ENCODE results near the gene PLEKHH3.
"Not testable (repeated sequence)": the region's sequence is repeated elsewhere in the genome, so short reads cannot be mapped to it uniquely, and the experiment has no call there.

PLEKHH3 gene

DNA sequence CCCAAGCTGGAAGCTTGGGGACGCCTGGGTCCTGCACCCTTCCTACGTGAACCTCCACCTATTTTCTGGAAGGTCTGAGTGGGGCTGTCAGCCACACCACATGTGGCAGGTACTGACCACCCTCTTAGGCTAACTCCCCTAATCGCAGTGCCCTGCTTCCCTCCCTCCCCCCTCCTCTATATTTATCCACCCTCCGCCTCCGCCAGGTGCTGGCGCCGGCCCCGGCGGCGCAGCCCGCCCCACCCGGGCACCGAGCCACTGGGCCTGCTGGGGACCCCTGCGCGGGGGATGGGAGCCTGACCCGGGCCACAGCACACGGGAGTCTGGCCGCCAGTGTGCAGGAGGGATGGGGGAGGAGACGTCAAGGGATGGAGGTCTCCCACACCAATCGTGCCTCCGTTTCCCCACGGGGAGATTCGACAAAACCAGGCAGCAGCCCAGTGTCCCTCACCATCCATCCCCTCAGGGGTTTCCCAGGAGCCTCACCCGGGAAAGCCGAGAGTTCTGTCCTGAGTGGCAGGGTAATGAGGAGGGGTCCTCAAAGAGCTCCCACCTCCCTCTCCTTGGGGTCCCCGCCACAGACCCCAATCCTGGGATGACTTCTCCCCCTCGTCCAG, 1.3 kb downstream of the PLEKHH3 start:
- intact Hi-C loops (cut with DNase I): loop anchor here (5.0 kb wide), 2 partner anchors 68 to 98 kb away; partner anchors contain the start of genes PSMC3IP, RETREG3 and TUBG1
- peak in 4 of 42 donors; percentile 23 to 50 (median 36) for DNase-seq

DNA sequence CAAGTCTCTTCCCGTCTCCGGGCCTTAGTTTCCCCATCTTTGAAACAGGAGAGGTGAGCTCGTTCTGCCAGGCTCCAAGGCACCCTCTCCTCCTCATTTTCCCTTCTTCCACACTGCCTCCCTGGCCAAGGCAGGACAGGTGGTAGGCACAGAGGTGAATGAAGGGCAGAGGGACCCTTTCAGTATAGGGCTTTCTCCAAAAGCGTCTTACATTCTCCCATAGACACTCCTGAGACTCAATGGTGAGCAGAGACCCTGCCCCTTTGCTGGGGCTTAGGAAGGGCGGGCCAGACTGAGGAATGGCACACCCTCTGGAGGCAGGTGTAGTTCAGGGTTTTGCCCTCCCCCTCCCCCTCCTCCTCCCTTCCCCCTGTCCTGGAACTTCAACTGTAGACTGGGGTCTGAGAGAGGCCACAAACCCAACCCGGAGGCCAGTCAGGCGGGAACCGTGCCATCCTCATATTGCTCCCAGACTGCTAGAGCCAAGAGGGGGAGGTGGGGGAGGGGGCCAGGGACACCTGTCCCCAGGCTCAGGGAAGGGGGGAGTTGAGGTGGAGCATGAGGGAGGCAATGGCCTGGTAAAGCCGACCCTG, 1.9 kb downstream of the PLEKHH3 start:
- DNase-seq: no peak
- intact Hi-C loops (cut with DNase I): loop anchor here (5.0 kb wide), 2 partner anchors 68 to 98 kb away; partner anchors contain the start of genes PSMC3IP, RETREG3 and TUBG1

DNA sequence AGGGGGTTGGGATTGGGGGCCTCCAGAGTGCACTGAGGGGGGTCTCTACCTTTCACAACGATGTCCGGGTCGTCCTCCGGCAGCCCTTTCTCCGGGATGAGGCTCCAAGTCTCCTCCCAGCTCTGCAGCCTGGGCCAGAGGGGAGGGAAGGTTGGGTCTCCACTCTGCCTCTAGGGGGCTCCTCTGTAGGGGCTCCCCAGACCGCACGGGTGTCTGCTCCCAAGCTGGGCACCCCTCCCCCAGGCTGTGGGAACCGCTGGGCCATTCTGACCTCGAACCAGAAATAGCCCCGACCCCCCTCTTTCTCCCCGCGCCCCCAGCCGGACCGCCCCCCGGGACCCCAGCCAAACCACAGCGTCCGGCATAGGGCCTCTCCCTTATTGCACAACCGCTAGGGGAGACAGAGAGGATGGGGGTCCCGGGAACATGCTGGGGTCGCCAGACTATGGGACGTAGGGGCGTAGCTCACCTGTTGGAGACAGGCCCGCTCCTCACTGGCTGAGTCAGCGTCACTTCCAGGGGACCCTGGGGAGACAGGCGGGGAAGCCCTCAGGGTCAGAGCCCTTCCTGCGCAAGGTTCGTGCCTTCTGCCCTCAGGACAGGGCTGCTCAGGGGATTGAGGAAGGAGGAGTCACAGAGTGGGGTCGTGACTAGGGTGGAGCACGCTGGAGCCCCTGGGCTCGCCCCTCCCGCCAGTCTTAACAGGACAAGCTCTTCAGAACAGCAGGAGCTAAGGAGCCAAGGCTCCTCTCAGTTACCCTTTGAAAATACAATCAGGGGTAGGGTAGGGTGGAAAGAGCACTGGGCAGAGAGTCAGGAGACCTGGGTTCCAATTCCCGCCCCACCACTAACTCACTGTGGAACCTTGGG, 2.7 kb downstream of the PLEKHH3 start:
- peak in 11 of 42 donors; percentile 22 to 58 (median 47) for DNase-seq
- intact Hi-C loops (cut with DNase I): no loop called here

DNA sequence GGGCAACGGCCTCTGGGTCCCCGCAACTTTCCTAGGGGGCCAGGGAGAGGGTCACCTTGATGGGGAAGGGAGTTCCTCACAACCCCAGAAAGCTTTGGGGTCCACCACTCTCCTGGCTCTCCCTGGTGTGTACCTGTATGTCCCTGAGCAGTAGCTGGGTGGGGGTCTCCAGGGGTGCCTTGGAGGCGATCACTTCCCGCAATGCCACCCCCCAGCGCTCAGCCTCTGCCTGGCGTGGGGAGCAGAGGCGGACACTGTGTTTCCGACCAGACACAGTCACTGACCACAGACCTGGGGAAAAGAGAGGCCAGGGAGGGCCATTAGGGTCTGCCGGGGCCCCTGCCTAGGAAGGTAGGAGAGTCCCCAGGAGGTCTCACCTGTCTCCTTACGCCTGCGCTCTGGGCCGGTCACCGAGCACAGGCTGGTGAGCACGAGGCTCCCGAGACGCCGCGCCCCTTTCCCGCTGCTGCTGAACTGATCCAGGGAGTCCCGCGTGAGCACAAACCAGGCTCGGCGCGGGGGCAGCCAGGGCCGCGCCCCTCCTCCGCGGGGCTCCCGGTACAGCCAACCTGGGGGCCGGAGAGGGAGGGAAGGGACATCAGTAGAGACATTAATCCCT, 3.4 kb downstream of the PLEKHH3 start:
- intact Hi-C loops (cut with DNase I): no loop called here
- DNase-seq: no peak

DNA sequence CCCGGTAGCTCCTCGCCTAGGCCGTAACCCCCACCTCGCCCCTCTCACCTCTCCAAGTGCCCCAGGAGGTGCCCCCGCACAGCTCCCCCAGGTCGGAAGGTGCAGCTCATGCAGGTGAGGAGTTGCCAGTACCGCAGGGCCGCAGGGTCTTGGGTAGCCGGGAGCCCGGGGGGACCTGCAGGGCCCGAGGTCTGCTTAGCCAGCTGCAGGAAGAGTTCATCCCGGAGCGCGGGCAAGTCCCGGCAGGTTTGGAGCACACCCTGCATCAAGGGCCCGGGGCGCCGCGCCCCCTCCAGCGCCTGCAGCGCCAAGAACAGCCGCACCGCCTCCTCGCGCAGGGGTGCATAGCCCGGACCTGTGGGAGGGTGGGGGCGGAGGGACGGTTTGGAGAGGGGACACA, 4.8 kb downstream of the PLEKHH3 start:
- intact Hi-C loops (cut with DNase I): no loop called here
- DNase-seq: no peak

DNA sequence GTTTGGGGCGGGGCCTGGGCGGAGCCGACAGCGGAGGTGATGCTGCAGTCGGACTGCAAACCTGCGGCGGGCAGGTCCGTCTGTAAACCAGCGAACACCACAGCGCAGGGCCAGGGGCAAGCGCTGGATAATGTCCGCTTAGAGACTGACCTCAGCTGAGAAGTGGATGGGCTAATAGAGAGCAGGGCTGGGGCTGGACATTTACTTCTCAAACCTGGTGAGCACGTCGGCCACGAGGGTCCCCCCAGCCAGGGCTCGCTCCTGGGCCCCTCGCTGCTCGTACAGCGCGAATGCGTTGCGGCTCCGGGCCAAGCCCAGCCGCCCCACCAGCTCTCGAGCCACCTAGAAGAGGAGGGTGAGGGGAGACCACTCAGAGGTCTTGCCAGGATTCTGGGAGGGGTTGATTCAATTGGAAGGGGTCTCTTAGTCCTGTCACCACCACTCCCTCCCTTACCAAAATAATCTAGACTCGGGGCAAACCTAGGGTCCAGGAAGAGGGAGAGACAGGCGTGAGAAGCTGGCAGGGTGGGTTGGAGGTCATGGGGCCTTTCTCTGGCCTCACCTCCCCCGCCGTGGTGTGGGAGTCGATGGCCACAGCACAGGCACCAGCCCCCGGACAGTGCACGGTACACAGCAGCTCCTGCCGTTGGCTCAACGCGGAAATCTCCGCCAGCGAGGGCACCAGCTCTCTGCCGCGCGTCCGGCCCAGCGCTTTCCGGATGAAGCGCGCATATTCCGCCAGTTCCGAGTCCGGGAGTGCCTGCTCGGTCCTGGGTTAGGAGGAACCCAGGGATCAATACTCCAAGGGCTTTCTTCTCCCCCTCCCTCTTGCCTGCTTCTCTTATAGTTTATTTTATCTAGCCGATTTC, 5.8 kb downstream of the PLEKHH3 start:
- DNase-seq: no peak
- intact Hi-C loops (cut with DNase I): no loop called here

DNA sequence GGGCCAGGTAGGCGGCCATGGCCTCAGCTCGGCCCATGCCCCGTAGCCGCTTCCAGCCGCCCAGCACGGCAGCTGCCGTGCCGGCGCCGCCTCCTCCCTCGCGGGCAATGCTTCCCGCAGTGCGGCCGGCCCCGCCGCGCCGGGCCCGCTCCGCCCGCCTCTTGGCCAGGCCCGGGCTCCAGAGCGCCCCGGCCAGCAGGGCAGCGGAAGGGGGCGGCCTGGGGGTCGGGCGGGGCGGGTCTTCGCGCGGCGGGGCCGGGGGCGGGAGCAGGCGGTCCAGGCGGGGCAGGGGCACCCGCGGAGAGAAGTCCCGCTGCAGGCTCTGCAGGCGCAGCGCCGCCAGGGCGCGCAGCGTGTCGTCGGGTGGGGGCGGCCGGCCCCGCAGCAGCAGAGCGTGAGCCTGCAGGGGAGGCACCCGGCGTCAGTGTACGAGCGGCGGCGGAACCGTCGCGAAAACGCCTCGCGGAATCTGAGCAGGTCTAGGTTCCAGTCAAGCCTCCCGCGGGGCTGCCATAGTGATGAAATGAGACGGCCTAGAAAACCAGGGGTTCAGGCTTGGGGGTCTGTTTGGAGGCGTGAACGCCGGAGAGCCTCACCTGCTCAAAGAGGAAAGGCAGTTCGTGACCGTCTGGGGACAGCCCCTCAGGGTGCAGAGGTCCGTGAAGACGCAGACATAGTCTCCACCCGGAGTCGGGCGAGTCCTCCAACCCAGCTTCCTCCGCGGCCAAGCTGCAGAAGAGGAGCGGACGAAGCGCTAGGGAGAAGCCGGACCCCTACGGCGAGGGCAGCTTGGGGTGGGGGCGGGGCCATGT, 6.6 kb downstream of the PLEKHH3 start:
- peak in 6 of 42 donors; percentile 25 to 56 (median 40) for DNase-seq
- intact Hi-C loops (cut with DNase I): no loop called here

DNA sequence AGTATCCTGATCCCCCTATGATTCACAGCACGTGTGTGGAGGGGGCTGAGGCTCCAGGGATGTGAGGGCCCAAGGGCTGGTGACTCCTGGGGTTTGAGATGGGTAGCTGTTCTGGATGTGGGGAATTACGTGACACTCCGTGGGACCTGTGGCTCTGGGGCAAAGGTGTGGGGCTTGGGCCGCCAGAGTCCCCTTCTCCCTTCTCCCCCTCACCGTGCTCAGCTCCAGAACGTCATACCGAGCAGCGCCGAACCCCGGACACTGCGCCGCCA, 7.2 kb downstream of the PLEKHH3 start:
- intact Hi-C loops (cut with DNase I): no loop called here
- DNase-seq: no peak

DNA sequence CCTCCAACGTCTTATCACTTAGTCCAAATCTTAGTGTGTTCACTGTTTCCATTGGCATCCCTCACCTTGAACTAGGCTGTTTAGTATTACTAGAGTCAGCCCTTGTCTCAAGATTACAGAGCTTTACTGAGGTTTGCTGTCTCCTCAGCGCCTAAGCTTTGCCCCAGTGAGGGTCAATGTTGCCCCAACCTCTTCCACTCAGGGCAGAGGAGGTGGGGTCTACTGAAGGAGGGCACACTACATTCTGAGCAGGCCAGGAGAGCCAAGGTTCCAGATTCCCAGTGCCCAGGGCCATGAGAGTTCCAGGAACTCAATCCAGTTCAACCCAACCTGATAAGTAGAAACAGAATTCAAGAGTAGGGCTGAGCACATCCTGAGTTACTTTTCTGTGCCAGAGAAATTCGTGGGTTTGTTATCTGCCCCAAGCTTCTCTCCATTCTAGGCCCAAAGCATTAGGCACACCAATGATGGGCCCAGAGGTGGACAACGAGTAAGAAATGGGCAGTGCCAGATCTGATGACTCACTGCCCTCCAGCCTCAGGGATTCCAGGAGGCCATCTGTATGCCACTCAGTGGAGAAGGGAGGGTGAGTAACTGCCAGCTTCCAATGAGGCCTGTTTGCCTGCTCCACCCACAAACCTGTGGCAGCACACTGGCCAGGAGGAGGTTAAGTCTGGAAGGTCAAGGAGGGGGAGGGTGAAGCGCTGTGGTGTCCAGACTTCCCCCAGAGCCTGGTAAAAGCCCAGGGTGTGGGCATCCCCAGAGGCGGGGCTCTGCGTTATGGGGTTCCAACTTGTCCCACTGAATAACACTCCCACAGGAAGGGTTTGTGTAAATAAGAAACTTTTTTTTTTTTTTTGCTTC, 9.5 kb downstream of the PLEKHH3 start:
- intact Hi-C loops (cut with DNase I): no loop called here
- peak in 2 of 42 donors; percentile 48 to 67 for DNase-seq

DNA sequence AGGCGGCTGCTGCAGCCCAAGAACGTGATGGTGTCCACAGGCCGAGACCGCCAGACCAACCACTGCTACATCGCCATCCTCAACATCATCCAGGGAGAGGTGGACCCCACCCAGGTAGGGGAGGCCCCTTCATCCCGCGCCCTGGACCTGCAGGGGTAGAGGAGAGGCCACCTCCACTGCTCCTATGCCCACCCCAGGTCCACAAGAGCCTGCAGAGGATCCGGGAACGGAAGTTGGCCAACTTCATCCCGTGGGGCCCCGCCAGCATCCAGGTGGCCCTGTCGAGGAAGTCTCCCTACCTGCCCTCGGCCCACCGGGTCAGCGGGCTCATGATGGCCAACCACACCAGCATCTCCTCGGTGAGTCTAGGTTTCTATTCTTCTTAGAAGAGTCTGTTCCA, 10.7 kb downstream of the PLEKHH3 start:
- DNase-seq; intact Hi-C loops (cut with DNase I): not testable (repeated sequence)

DNA sequence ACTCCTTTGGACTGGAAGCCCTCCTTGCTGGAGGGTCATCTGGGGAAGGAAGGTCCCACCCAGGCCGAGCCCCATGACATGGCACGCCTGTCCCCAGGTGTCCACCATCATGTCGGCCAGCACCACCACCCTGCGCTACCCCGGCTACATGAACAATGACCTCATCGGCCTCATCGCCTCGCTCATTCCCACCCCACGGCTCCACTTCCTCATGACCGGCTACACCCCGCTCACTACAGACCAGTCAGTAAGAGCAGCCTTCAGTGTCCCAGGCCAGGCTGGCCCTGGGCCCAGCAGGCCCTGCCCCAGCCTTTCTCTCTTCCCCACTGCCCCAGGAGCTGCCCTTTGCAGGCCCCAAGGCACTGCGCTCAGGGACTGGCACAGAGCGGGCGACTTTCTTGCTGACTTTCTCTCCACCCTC, 11.2 kb downstream of the PLEKHH3 start:
- DNase-seq: no peak

DNA sequence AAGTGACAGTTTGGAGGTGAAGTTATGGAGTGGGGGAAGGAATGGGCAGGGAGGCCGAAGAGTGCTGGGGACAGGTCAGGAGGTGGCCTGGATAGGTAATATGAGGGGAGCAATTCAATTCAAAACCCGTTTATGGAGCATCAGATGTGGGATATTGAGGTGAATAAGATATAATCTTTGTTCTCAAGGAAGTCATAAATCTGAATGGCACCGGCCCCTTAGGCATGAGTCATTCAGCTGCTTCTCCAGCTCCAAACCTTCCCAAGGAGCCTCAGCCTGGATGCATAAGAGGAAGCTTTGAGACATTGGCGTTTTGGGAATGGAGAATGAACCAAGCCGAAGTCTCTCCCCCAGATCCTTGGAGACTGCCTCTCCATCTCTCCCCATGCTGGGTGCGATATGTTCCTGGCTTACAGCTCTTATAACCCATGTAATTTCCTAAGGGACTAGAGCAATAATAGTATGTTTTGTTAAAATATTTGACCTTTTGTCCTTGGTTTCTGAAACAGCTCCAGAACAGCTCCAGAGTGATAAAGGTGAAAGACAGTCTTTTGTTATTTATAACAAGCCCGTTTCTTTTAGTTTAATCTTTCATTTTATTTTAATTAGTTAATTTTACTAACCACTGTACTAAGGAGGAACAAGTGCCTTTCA, 16.0 kb downstream of the PLEKHH3 start:
- intact Hi-C loops (cut with DNase I): no loop called here
- peak in 9 of 42 donors; percentile 31 to 75 (median 60) for DNase-seq

More for the DNA sequence above, 11.2 kb downstream of the PLEKHH3 start:
- intact Hi-C loops (cut with DNase I): no loop called here

DNA sequence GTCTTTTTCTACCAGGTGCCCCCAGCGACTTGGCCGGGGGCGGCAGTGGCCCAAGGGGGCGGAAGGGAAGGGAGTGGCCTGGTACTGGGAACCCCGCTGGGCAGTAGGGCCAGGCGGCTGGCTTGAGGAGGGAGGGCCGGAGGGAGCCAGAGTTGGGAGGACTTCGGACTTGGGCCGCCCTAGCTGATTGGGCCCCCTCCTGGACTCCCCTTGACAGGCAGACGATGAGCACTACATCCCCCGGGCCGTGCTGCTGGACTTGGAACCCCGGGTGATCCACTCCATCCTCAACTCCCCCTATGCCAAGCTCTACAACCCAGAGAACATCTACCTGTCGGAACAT, 16.9 kb downstream of the PLEKHH3 start:
- DNase-seq; intact Hi-C loops (cut with DNase I): not testable (repeated sequence)

DNA sequence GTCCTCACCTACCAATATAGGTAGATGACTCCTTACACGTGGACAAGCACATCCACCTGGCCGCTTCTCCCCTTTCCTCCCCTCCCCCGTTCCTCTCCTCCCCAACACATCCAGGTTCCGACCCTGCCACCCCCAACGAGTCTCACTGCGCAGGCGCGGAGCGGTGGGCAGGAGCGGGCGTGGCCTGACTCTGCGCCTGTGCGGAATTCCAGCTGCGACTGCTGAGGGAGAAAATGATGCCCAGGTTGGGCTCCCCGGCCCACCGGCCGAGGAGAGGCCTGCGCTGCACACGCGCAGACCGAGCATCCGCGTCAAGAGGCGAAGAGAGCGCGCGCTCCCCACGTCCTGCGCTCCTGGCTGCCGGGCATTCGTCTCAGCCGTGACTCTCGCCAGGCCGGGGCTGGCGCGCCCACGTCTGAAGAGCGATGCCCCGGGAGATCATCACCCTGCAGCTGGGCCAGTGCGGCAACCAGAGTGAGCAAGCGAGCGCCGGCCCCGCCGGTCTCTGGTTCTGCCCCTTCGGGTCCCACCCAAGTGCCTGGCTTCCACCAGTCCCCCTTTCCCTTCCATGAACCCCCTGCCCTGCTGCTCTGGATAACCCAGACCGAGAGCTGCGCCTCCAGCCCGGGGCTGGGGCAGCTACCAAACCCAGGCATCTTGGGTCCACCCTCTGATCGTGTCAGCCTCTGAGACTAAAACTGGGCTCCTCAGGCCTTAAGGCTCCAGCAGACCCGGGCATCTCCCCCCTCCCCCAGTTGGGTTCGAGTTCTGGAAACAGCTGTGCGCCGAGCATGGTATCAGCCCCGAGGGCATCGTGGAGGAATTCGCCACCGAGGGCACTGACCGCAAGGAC, 17.5 kb downstream of the PLEKHH3 start, which contains the start of gene TUBG2:
TSS of gene TUBG2 (plus strand) at position 206 of the 853 bp plus-strand sequence. CDS start at position 426, 220 bp downstream.
- intact Hi-C loops (cut with DNase I): no loop called here
- DNase-seq: peak; percentile 72 to 96 (median 91)

DNA sequence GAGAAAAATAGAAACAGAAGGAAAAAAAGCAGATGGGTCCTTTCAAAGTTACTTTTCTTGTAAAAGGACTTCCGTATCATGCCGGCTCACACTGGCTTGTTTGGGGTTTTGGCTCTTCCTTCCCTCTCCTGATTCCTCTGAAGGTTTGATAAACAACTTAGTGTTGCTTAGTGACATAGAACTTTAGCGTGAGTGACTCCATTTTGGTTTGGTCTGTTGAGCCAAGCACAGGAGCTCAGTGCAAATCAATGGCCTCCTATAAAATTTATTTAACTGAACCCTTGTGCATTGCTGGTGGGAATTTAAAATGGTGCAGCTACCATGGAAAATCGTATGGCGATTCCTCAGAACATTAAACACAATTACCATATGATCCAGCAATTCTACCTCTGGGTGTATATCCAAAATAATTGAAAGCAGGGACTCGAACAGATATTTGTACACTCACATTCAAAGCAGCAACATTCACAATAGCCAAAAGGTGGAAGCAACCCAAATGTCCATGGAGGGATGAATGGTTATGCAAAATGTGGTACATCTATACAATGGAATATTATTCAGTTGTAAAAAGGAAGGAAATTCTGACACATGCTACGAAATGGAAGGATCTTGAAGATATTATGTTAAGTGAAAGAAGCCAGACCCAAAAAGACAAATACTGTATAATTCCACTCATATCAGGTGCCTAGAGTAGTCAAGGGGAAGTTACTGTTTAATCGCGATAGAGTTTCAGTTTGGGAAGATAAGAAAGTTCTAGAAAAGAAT, 18.8 kb downstream of the PLEKHH3 start:
- no peak for DNase-seq
- intact Hi-C loops (cut with DNase I): no loop called here
